Fibroblast of pulmonary artery (primary cell): ENCODE results near the gene CITED1.
"Not testable (repeated sequence)": the region's sequence is repeated elsewhere in the genome, so short reads cannot be mapped to it uniquely, and the experiment has no call there.

ENCODE experiments used
- DNase-seq: peaks from one replicate; pipeline ENCODE4 v3.0.0-alpha.2; 2010; ENCODE audit warnings: low read depth
- H3K4me3 ChIP-seq: replicated peaks from 2 replicates; pipeline ENCODE4 v1.5.1; 2011; ENCODE audit warnings: low read depth, mild to moderate bottlenecking, control low read depth, low read length, moderate library complexity
- TF ChIP-seq, protein P1 (sequence below): IDR thresholded peaks from 2 replicates; pipeline ENCODE4 v1.5.1; 2011; ENCODE audit warnings: mild to moderate bottlenecking, control low read depth, low read length, inconsistent platforms; ENCODE audit errors: missing control alignments

The CITED1 gene

DNA sequence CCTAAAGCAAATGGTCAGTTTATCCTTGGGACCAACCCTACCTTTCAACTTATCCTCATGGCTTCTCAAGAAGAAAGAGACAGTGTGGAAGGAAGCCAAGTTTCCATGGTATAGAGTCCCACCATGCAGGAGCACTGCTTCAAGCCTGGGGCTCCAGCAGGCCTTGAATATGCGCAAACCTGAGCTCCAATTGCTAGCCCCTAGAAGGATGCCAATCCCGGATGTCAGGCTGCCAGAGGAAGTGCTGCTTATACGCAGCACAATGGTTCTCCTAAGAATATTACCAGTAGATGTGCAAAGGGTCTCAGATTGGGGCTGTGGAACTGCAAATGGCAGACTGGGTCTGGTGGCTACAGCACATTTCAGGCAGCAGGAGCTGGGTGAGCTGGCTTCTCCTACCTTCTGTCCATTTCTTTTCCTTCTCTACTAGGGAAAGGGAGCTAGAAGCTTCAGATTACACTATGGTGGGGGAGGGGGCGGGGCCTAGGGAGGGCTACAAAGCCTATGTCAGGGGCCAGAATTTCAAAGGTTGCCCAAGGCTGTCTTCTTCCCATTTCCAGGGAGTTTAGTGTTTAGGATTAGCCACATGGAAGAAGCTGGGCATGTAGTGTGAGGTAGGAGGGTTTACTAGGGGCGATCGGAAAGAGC is 40.7 kb upstream of the CITED1 start:
- TF ChIP-seq, protein P1, sequence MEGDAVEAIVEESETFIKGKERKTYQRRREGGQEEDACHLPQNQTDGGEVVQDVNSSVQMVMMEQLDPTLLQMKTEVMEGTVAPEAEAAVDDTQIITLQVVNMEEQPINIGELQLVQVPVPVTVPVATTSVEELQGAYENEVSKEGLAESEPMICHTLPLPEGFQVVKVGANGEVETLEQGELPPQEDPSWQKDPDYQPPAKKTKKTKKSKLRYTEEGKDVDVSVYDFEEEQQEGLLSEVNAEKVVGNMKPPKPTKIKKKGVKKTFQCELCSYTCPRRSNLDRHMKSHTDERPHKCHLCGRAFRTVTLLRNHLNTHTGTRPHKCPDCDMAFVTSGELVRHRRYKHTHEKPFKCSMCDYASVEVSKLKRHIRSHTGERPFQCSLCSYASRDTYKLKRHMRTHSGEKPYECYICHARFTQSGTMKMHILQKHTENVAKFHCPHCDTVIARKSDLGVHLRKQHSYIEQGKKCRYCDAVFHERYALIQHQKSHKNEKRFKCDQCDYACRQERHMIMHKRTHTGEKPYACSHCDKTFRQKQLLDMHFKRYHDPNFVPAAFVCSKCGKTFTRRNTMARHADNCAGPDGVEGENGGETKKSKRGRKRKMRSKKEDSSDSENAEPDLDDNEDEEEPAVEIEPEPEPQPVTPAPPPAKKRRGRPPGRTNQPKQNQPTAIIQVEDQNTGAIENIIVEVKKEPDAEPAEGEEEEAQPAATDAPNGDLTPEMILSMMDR = no peak
- no peak for DNase-seq
- H3K4me3 ChIP-seq = no peak overlapping the region

GRCh38 chrX:72340626-72341025 is 34.9 kb upstream of the CITED1 start:
- TF ChIP-seq, protein P1 = no peak
- H3K4me3 ChIP-seq = no peak overlapping the region
- no peak for DNase-seq

DNA sequence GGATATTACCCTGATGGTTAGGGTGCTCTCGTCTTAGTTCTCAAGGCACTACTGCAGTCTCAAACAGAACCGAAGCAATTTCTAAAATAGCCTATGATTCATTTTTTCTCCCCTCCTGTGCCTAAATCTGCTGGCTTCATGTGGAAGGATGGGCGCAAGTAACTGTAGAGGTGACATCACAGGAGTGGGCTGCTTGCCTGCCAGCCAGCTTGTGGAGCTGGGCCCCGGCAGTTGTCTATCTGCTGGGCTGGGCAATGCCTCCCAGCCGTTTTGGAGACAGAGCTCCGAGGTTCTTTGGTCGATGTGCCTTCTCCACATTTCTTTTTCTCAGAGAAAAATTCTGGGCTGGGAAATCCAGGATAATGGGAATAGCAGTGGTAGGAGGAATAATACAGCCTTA is 34.3 kb upstream of the CITED1 start:
- no peak overlapping the region for H3K4me3 ChIP-seq
- TF ChIP-seq, protein P1 = no peak
- DNase-seq = no peak

DNA sequence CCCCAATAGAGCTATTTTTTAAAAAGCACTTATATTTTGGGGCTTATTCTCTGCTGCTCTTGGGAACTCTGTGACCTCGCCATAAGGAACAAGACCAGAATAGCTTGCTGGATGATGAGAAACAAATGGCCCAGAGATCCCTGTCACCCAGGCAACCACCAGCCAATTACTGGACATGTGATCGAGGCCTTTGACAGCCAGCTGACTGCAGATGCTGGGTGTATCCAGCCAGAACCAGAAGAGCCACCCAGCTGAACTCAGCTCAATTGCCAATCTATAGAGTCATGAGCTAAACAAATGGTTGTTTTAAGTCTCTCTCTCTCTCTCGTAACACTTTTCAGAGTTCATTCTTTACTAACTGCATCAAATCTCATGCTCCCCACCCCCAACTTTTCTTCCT is 24.4 kb upstream of the CITED1 start:
- DNase-seq = no peak
- no peak overlapping the region for H3K4me3 ChIP-seq
- TF ChIP-seq, protein P1 = no peak

DNA sequence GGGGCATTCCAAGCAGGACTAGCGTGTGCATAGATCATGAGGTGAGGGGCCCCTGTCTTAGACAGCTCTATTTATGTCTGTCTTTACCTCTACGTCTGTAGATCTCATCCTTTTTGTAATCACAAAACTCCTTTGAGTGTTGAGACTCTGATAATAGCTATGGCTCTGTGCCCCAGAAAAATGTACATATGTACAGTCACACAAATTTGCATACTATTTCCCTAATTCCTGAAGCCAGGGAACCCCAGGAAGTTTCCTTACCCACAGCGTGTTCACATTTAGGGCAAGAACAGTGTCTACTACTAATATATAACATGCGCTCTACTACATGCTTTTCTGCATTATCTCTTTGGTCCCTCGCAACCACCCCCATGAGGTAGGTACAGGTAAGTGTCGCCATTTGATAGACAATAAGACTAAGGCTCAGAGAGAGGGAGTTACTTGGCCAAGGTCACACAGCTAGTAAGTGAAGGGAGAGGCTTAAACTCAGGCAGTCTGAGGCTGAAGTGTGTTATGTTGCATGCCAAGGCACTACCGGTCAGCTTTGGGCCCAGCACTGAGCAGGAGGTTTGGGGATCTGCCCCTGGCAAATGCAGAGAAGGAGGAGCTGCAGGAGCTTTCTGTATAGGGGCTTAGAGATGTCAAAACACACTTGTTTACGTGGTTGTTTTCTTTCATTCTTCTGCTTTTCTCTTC is 21.0 kb upstream of the CITED1 start:
- TF ChIP-seq, protein P1 = no peak
- H3K4me3 ChIP-seq = no peak overlapping the region
- DNase-seq = no peak

DNA sequence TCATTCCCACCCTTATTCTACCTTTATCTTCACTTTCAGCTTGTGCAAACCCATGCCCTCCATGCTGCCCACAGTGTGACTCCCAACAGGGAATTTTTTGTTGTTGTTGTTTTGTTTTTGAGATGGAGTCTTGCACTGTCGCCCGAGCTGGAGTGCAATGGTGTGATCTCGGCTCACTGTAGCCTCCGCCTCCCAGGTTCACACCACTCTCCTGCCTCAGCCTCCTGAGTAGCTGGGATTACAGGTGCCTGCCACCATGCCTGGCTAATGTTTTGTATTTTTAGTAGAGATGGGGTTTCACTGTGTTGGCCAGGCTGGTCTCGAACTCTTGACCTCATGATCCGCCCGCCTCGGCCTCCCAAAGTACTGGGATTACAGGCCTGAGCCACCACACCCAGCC is 13.9 kb upstream of the CITED1 start:
- not testable (repeated sequence) for H3K4me3 ChIP-seq, DNase-seq

DNA sequence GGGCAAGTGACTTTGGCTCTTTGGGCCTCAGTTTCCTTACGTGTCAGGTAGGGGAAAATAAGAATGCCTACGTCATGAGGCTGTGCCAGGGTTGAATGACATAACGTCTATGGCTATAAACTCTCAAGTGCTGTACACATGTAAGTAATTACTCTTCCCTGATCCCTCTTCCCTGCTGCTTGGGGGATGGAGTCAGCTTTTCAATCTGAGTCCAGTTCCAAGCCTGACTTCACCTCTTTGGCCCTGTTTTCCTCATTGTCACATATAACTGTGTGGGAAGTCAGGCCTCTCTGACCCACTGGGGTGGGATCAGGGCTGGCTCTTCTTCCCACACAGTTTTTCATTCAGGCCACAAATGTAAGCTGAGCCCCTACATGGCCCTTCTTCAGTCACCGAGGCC is 11.4 kb upstream of the CITED1 start:
- DNase-seq = no peak
- TF ChIP-seq, protein P1 = no peak
- H3K4me3 ChIP-seq = no peak overlapping the region
